ENCODE data around the gene SERHL2. TPM values are rescaled to one million over a fixed set of nuclear protein-coding genes. Genes with fewer than 3 reads are reported as not detected.

SERHL2 gene
- total and polyA plus RNA-seq, 2 donors (not counting 3 experiments of a cell fraction or from before 2014, with no cell fraction given) = 0.80 to 2.0 TPM

GRCh38 chr22:42562279-42562678 lies 8.5 kb downstream of the SERHL2 start:
- dilution Hi-C loops (cut with MboI; ENCODE audit: extremely low pct_ligation_motif_present, low sequenced_read_pairs) = no loop called here
- intact Hi-C loops (cut with micrococcal nuclease) = no loop called here
- H3K9me1 ChIP-seq (replicated peaks; ENCODE audit: control insufficient read depth, extremely low read depth, insufficient read depth, low read length) = no peaks in the 10 kb centered on the region
- H3K4me2 ChIP-seq (ENCODE audit: insufficient read depth, low read length) = no peak overlapping the region
- H3K27me3 ChIP-seq (ENCODE audit: control insufficient read depth in 2 of 2, insufficient read depth in 2 of 2, low read length in 2 of 2) = no peaks in the 10 kb centered on the region
- ChIA-PET POLR2A (interaction anchor here (1.2 kb wide), 1 partner anchor 53 kb away, joined by 3 read pairs; no protein-coding TSS in a partner anchor), CTCF (interaction anchor here (1.2 to 2.7 kb wide), 4 partner anchors 10 to 391 kb away, joined by 3 to 10 read pairs (median 5); no protein-coding TSS in a partner anchor)
- no peak for TF ChIP-seq POLR2A (IDR thresholded peaks at IDR 0.05; ENCODE audit: low read depth, low read length)
- TF ChIP-seq GATA2 (IDR thresholded peaks at IDR 0.05; ENCODE audit: insufficient read depth, insufficient read length, low read depth, low read length) = no peak
- no peak for TF ChIP-seq JUN (IDR thresholded peaks at IDR 0.05; ENCODE audit: borderline replicate concordance, insufficient read depth, insufficient read length, low read depth)
- no peak for TF ChIP-seq MAX (IDR thresholded peaks at IDR 0.05; ENCODE audit: insufficient read depth, insufficient read length)
- no peak for TF ChIP-seq CTCF (IDR thresholded peaks at IDR 0.05; ENCODE audit: extremely low read depth in 1 of 2, insufficient read depth in 1 of 2, low read depth in 1 of 2, low read length in 2 of 2)
- no peak for TF ChIP-seq MYC (IDR thresholded peaks at IDR 0.05; ENCODE audit: low read depth, low read length)
- TF ChIP-seq EZH2 (IDR thresholded peaks at IDR 0.05; ENCODE audit: borderline replicate concordance, low read depth, low read length, severe bottlenecking) = no peak
- H3K4me1 ChIP-seq (ENCODE audit: control insufficient read depth, extremely low read depth, insufficient read depth, low read length) = no peaks in the 10 kb centered on the region
- BruUV-seq (replicated peaks) = no TSS peak
- no peak overlapping the region for H2AFZ ChIP-seq (ENCODE audit: low read depth, low read length)
- no peaks in the 10 kb centered on the region for H3K9me3 ChIP-seq (replicated peaks; ENCODE audit: control insufficient read depth, insufficient read depth, low read length)
- peak; percentile 15 for FAIRE-seq
- H3K79me2 ChIP-seq (ENCODE audit: control insufficient read depth, insufficient read depth, low read length) = no peaks in the 10 kb centered on the region
- no peak overlapping the region for H3K4me3 ChIP-seq (replicated peaks in 1 of 3; ENCODE audit: insufficient read depth in 1 of 3, low read depth in 1 of 3, low read length in 3 of 3)
- no peaks in the 10 kb centered on the region for H3K36me3 ChIP-seq (ENCODE audit: control insufficient read depth in 2 of 2, extremely low read depth in 1 of 2, insufficient read depth in 2 of 2, low read length in 2 of 2)
- no peak overlapping the region for H3K27ac ChIP-seq (ENCODE audit: insufficient read depth, low read depth, low read length)
- H3K9ac ChIP-seq (replicated peaks; ENCODE audit: extremely low read depth, insufficient read depth, low read length) = no peak overlapping the region
- H4K20me1 ChIP-seq (replicated peaks; ENCODE audit: control insufficient read depth, extremely low read depth, insufficient read depth, low read length) = no peaks in the 10 kb centered on the region
- no peak for DNase-seq (ENCODE audit: low read depth, low spot score)

All from endothelial cell of umbilical vein (primary cell).